GM12874 (cell line): ENCODE data around the gene GKN2.

Source experiments
- CTCF ChIP-seq: IDR thresholded peaks from 2 replicates; pipeline ENCODE4 v1.5.1; 2011; ENCODE audit warnings: low read depth, mild to moderate bottlenecking, control low read depth, low read length, moderate library complexity; ENCODE audit not compliant: insufficient read depth

Gene GKN2

GRCh38 chr2:68959001-68959400 lies 6.3 kb upstream of the GKN2 start:
- no peak for TF ChIP-seq CTCF

GRCh38 chr2:68951899-68952298 lies 794 bp downstream of the GKN2 start:
- no peak for TF ChIP-seq CTCF

GRCh38 chr2:68948710-68949109 lies 4.0 kb downstream of the GKN2 start:
- TF ChIP-seq CTCF = no peak

GRCh38 chr2:68946117-68946516 lies 6.6 kb downstream of the GKN2 start:
- TF ChIP-seq CTCF = no peak

- peak; percentile 78 for TF ChIP-seq CTCF
Observed at GRCh38 chr2:68943581-68944568, 8.8 kb downstream of the GKN2 start.

- TF ChIP-seq CTCF = no peak
Observed at GRCh38 chr2:68942827-68943226, 9.9 kb downstream of the GKN2 start.

- TF ChIP-seq CTCF = no peak
Observed at GRCh38 chr2:68940369-68940768, 12.3 kb downstream of the GKN2 start.
